MM.1S (cell line): Measurements from ENCODE around the gene CAMK1G.
A peak's percentile ranks its signal among the peaks of the same experiment; 100 is the strongest.

Source experiments
- DNase-seq: peaks from one replicate; pipeline ENCODE4 v3.0.0-alpha.2; 2015
- H2AFZ ChIP-seq: fragments of 300-600 bp; sonication (generic); 2 replicates; pipeline ENCODE4 v1.6.0; 2016; ENCODE audit warnings: antibody characterized with exemption, low read length
- H3F3A ChIP-seq: fragments of 300-600 bp; sonication (generic); 2 replicates; pipeline ENCODE4 v1.6.1; 2016; ENCODE audit warnings: mild to moderate bottlenecking, antibody characterized with exemption, low read length, moderate library complexity, mixed read lengths; ENCODE audit not compliant: insufficient read depth
- H3K27ac ChIP-seq: fragments of 300-600 bp; sonication (generic); 2 replicates; pipeline ENCODE4 v1.5.1; 2016; ENCODE audit warnings: mild to moderate bottlenecking, low read length
- H3K27me3 ChIP-seq: fragments of 300-600 bp; sonication (generic); replicated peaks from 2 replicates; pipeline ENCODE4 v1.6.0; 2016; ENCODE audit warnings: low read length; ENCODE audit not compliant: insufficient read depth
- H3K36me3 ChIP-seq: fragments of 300-600 bp; sonication (generic); replicated peaks from 2 replicates; pipeline ENCODE4 v1.6.1; 2016; ENCODE audit warnings: mild to moderate bottlenecking, low read length, mixed read lengths; ENCODE audit not compliant: insufficient read depth
- H3K4me1 ChIP-seq: fragments of 300-600 bp; sonication (generic); 2 replicates; pipeline ENCODE4 v1.6.1; 2016; ENCODE audit warnings: low read length, mixed read lengths
- H3K4me2 ChIP-seq: fragments of 300-600 bp; sonication (generic); 2 replicates; pipeline ENCODE4 v1.6.0; 2016; ENCODE audit warnings: low read depth, low read length
- H3K4me3 ChIP-seq: fragments of 300-600 bp; sonication (generic); 2 replicates; pipeline ENCODE4 v1.5.1; 2016; ENCODE audit warnings: low read length, mixed read lengths
- H3K79me2 ChIP-seq: fragments of 300-600 bp; sonication (generic); 2 replicates; pipeline ENCODE4 v1.6.1; 2016; ENCODE audit warnings: mixed run types, low read length, mixed read lengths
- H3K9ac ChIP-seq: fragments of 300-600 bp; sonication (generic); 2 replicates; pipeline ENCODE4 v1.6.1; 2016; ENCODE audit warnings: low read length, mixed read lengths
- H3K9me2 ChIP-seq: fragments of 300-600 bp; sonication (generic); replicated peaks from 2 replicates; pipeline ENCODE4 v1.6.1; 2016; ENCODE audit warnings: mild to moderate bottlenecking, low read length, mixed read lengths; ENCODE audit not compliant: insufficient read depth
- H3K9me3 ChIP-seq: fragments of 300-600 bp; sonication (generic); replicated peaks from 2 replicates; pipeline ENCODE4 v1.6.1; 2016; ENCODE audit warnings: mild to moderate bottlenecking, low read length, mixed read lengths; ENCODE audit not compliant: insufficient read depth
- H4K20me1 ChIP-seq: fragments of 300-600 bp; sonication (generic); 2 replicates; pipeline ENCODE4 v1.6.1; 2016; ENCODE audit warnings: mild to moderate bottlenecking, low read length, moderate library complexity, mixed read lengths; ENCODE audit not compliant: insufficient read depth
- CTCF ChIP-seq: fragments of 300-600 bp; sonication (generic); IDR thresholded peaks from 2 replicates; pipeline ENCODE4 v1.5.1; 2016; ENCODE audit warnings: antibody characterized with exemption, low read length, mixed read lengths
- EZH2 ChIP-seq: fragments of 300-600 bp; sonication (generic); optimal IDR thresholded peaks from 2 replicates; pipeline ENCODE3; 2017; ENCODE audit warnings: low read depth, mild to moderate bottlenecking, antibody characterized with exemption, low read length, mixed read lengths
- EZH2phosphoT487 ChIP-seq: fragments of 300-600 bp; sonication (generic); IDR thresholded peaks from 2 replicates; pipeline ENCODE4 v1.6.1; 2018; ENCODE audit warnings: antibody characterized with exemption, low read length

CAMK1G gene

GRCh38 chr1:209646558-209646957, 63.0 kb downstream of the CAMK1G start:
- H3K4me1 ChIP-seq, result peaks cover 20% of the 10 kb centered on the region
- no peak overlapping the region for H2AFZ ChIP-seq
- no peak overlapping the region for H3K4me2 ChIP-seq
- peaks cover 6% of the 10 kb centered on the region; the same call in 1 of the 2 replicates for H3F3A ChIP-seq
- no peak for TF ChIP-seq EZH2phosphoT487
- TF ChIP-seq CTCF, result peak; percentile 16; the same call in 1 of the 2 replicates
- H3K27ac ChIP-seq, result no peak overlapping the region
- H3K4me3 ChIP-seq, result no peak overlapping the region
- no peaks in the 10 kb centered on the region for H4K20me1 ChIP-seq
- H3K27me3 ChIP-seq, result no peaks in the 10 kb centered on the region
- DNase-seq, result no peak
- H3K9ac ChIP-seq, result no peak overlapping the region
- no peaks in the 10 kb centered on the region for H3K36me3 ChIP-seq
- no peaks in the 10 kb centered on the region for H3K9me3 ChIP-seq
- no peaks in the 10 kb centered on the region for H3K79me2 ChIP-seq
- no peaks in the 10 kb centered on the region for H3K9me2 ChIP-seq

DNA sequence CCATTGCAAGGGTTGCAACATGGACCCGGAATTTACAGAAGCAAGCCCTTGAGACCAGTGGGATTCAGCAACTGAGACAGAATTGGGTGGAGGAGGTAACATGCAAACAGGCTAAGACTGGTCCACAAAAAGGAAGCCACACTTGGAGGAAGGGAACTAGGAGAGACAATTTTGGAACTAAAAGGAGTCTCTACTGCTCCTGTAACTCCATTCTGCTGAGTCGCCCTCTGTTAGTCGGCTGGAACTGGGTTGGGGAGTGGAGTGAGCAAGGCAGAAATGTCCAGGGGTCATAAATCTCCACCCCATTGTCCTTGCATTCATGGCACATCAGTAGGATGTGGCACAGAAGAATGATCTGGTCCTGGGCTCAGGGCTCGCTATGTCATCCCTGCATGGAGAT, 63.6 kb downstream of the CAMK1G start:
- H3K4me3 ChIP-seq, result no peak overlapping the region
- DNase-seq, result no peak
- H3K4me2 ChIP-seq, result no peak overlapping the region
- no peak overlapping the region for H3K27ac ChIP-seq
- H4K20me1 ChIP-seq, result no peaks in the 10 kb centered on the region
- H2AFZ ChIP-seq, result no peak overlapping the region
- H3F3A ChIP-seq, result no peaks in the 10 kb centered on the region
- H3K9ac ChIP-seq, result no peak overlapping the region
- TF ChIP-seq EZH2 (no peak), CTCF (no peak), EZH2phosphoT487 (no peak)
- no peaks in the 10 kb centered on the region for H3K79me2 ChIP-seq
- no peaks in the 10 kb centered on the region for H3K9me3 ChIP-seq
- no peaks in the 10 kb centered on the region for H3K9me2 ChIP-seq
- H3K4me1 ChIP-seq, result peaks cover 14% of the 10 kb centered on the region
- H3K27me3 ChIP-seq, result no peaks in the 10 kb centered on the region
- H3K36me3 ChIP-seq, result no peaks in the 10 kb centered on the region

GRCh38 chr1:209648346-209648745, 64.8 kb downstream of the CAMK1G start:
- no peak for DNase-seq
- H3K4me1 ChIP-seq, result peaks cover 22% of the 10 kb centered on the region
- no peak for TF ChIP-seq EZH2phosphoT487
- TF ChIP-seq EZH2, result no peak
- no peak for TF ChIP-seq CTCF
- no peaks in the 10 kb centered on the region for H3K9me2 ChIP-seq
- no peaks in the 10 kb centered on the region for H3K9me3 ChIP-seq
- no peaks in the 10 kb centered on the region for H3K36me3 ChIP-seq
- no peaks in the 10 kb centered on the region for H4K20me1 ChIP-seq
- H3K27ac ChIP-seq, result no peak overlapping the region
- no peaks in the 10 kb centered on the region for H3K27me3 ChIP-seq
- H2AFZ ChIP-seq, result no peak overlapping the region
- no peak overlapping the region for H3K9ac ChIP-seq
- H3K4me3 ChIP-seq, result no peak overlapping the region
- H3F3A ChIP-seq, result no peaks in the 10 kb centered on the region
- no peak overlapping the region for H3K4me2 ChIP-seq
- no peaks in the 10 kb centered on the region for H3K79me2 ChIP-seq
